Activated T-cell treated with anti-CD3 and anti-CD28 coated beads, Interleukin-2, amount 50 U/mL, for 48 hours (primary cell): ENCODE measurements around the gene BTF3L4.

Experiments used
- DNase-seq, 2 experiments: peaks; one replicate each; pipeline ENCODE4 v3.0.0-alpha.2; 2020

Gene BTF3L4

DNA sequence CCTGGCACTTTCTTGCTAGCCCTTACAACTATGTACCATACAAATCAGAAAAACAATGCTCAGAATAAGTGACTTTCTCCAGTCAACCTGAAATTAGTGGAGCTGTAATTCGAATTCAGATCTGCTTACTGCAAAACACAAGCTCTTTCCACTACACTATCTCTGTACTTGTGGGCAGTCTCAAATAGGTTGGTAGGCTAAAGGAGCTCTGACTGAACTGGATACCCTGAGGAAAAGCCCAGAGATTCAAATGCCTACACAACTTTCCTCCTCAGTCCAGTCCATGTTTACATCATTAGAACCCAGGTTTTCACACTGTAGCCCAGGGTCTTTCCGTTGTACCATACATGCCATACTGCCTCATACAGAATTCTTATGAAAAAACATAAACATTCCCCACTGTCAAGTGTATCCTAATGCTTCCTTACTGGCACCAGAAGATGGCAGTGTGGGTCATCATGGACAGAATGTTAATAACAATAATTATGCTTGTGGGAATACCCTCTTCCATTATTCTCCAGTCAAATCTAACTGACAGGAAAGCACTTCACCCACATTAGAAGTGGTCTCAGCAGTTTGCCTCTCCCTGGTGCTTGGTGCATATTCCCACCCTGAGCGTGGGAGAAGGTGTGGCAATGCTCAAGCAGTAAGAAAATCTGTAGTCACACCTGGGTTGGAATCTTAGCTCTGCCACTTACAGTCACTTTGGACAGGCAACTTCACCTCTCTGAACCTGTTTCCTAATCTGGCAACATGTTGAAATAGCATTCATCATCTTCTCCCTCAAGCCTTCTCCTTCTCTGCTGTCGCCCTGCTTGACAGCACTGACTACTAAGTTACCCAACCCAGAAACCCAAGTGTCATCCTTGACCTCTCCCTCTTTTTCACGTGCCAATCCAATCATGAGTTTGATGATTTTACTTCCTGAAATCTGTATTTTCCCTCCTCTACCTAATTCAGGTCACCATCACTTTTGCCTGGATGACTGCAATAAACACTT, 71.4 kb downstream of the BTF3L4 start:
- DNase-seq = peak in 1 of 2 experiments; percentile 20

DNA sequence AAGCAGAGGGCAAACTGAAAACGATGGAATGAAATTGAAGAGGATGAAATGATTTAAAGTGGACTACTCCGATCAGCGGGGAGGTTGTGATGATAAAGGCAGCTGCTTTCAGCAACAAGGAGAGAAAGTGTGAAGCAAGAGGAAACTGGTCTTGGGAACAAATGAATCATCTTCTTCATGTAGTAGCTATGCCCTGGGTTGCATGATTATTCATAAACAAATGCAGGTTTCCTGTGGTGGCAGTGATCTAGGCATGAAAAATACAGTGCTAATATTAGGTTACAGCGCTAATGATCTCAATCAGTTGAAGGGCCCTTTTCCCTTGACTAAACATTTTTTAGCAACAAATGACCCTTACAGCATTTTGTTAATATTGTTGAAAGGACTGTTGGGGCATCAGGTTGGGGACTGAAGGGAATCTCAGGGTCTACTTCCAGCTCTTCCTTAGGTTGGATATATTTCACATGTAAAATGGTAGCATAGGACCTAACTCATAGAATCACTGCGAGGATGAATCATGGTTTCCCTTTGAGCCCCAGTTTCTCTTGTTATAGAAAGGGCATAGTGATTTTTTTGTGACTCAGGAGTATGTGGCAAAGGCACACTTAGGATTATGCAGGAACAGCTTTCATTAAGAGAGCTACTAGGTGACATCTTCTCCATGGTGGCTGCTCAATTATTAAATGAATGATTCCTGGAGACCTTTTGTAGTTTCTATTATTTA, 83.9 kb downstream of the BTF3L4 start:
- DNase-seq = peak in 1 of 2 experiments; percentile 22
